HG02885 (cell line): ENCODE results near the gene JAML.

Experiments used
- ATAC-seq: cut with Tn5 transposase; IDR thresholded peaks from one replicate; pipeline ENCODE4 v1.9.1; 2021; ENCODE audit warnings: mild to moderate bottlenecking; ENCODE audit not compliant: unreplicated experiment, poor library complexity

Gene JAML

DNA sequence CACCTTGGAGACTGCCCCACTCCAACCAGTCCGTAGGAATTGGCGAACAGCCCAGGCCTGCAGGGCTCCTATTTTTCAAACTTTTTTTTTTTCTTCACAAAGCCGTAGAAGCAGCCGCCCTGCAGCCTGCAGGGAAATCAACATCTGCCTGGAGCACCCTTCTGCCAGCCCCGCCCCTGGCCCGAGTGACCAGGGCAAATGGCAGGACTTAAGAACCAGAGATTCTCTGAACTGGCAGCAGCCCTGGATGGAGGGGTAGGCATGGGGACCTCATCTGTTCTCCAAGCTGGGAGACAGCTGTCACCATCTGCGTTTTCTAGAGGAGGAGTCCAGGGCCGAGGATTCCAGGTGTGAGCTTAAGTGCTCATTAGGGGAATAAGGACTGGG, 53.9 kb downstream of the JAML start:
- ATAC-seq, result no peak

DNA sequence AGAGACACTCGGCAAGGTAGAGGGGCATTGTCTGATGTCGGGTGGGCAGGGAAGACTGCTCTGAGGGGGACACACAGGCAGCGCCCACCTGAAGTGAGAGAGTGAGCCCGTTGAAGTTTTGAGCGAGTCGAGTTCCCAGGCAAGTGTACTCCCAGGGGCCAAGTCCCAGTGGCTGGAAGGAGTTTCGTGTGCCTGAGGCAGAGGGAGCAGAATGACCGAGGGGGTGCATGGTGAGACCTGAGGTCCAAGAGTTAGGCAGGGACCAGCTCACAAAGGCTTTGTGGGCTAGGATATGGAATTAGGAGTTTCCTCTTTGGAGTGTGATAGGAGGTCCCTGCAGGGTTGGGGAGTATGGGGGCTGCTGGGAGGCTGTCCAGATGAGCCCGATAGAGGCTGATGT, 54.6 kb downstream of the JAML start:
- no peak for ATAC-seq

DNA sequence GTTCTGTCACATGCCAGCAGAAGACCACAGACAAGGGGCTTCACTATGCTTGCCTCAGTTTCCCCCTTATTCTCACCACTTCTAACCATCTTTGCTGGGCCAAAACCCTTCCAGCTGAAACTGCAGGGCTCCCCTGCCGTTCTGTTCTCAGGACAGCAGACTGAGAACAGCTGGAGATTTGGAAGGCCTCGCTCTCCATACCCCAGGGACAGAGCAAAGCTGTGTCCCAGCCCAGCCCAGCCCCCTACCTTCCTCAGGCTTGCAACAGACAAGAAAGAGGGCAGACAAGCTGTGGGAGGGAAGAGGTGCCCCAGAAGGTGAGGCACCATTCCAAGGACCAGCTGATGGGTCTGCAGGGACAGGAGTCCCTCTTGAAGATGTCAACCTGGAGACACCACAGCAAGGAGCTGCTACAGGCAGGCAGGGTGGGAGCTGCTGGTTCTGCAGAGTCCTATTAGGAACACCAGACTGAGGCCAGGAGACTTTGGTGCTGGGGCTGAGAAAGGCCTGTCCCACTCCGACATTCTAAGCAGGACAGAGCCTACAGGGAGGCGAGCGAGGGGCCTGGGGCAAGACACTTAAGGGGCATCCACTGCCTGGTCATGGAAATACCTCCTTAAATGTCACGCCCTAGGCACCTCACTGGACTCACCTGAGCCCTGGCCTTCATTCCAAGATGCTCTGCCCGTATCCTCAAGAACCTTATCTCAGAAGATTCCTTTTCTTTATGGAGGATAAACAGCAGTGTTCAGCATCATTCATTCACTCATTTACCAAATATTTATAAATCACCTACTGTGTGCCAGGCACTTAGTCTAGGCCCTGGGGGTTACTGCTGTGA, 55.3 kb downstream of the JAML start:
- no peak for ATAC-seq

- no peak for ATAC-seq
Observed at GRCh38 chr11:118168751-118169150, 56.1 kb downstream of the JAML start.

GRCh38 chr11:118168316-118168715, 56.5 kb downstream of the JAML start:
- no peak for ATAC-seq

DNA sequence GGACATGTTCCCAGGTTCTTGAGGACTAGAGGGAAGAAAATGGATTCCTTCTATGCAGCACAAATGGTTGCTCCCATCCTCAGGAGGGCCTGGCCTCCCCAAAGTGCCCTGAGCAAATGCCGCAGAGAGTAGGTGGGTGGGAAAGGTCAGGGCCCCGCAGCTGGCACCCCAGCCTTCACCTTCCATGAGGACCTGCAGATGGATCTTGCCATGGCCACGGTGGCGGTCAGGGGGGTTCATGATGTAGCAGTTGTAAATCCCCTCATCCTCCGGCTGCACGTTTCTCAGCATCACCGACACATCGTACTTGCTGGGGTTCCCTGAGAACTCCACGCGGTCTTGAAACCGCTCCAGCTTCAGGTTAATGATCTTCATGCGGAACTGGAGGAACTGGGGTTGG, 56.9 kb downstream of the JAML start:
- no peak for ATAC-seq

GRCh38 chr11:118167253-118167652, 57.6 kb downstream of the JAML start:
- no peak for ATAC-seq

- ATAC-seq, result no peak
Observed at GRCh38 chr11:118166641-118167040, 58.2 kb downstream of the JAML start.

GRCh38 chr11:118164885-118165284, 59.9 kb downstream of the JAML start:
- ATAC-seq, result no peak

GRCh38 chr11:118163494-118163893, 61.3 kb downstream of the JAML start:
- ATAC-seq, result no peak

GRCh38 chr11:118162846-118163245, 62.0 kb downstream of the JAML start:
- ATAC-seq, result no peak

GRCh38 chr11:118161786-118162185, 63.0 kb downstream of the JAML start:
- ATAC-seq, result no peak

- ATAC-seq, result no peak
Observed at GRCh38 chr11:118157186-118157895, 67.5 kb downstream of the JAML start.

- no peak for ATAC-seq
Observed at GRCh38 chr11:118156531-118157185, 68.2 kb downstream of the JAML start.

DNA sequence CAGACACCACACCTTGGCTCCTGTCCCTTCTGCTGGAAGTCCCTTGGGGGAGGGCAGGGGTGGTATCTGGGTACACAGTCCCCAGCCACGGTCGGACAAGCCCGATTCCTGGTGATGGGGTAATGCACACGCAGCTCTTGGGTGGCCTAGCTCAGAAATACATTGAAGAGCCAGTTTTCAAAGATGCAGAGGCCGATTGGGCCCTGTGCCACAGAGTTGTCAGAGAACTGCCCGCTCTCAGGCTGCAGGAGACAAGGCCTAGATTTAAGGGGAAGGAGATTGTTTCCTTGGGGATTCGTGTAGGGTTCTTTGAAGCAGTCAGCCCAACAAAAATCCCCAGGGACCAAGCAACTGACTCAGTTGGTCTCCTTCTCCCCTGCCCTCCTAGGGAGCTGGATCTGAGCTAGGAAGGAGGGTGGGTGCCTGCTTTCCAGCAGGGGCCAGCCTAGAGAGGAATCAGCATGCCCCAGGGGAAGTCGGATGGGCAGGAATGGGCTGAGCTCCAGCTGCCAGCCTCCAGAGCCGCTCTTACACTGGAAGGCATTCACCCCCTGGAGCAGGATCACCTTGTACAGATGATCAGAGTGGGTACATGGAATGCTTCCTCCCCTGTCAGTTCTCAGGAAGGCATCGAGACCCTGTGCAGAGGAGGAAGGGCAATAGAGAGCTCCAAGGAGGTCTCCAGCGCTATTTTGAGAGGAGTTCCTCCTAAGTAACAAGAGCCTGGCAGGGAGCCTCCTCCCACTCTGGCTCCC, 68.9 kb downstream of the JAML start:
- no peak for ATAC-seq

GRCh38 chr11:118154641-118155040, 70.2 kb downstream of the JAML start:
- ATAC-seq, result no peak

DNA sequence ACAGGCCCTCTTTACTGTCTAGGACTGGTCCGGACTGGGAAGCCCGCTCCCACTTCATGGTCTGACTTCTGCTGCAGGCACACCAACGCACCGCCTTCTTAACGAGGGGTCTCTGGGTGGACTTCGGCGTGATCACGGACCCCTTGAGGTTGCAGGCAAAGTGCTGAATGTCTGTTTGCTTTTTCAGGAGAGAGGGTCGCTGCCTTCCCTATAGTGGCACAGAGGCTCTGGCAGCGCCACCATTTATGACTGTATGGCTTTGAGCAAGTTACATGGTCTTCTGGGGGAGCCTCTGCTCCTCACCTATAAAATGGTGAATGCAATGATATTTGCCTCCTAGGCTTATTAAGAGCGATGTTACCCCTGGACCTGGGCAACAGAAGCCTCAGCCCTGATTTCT, 70.8 kb downstream of the JAML start:
- ATAC-seq, result no peak

GRCh38 chr11:118153516-118153915, 71.3 kb downstream of the JAML start:
- no peak for ATAC-seq

DNA sequence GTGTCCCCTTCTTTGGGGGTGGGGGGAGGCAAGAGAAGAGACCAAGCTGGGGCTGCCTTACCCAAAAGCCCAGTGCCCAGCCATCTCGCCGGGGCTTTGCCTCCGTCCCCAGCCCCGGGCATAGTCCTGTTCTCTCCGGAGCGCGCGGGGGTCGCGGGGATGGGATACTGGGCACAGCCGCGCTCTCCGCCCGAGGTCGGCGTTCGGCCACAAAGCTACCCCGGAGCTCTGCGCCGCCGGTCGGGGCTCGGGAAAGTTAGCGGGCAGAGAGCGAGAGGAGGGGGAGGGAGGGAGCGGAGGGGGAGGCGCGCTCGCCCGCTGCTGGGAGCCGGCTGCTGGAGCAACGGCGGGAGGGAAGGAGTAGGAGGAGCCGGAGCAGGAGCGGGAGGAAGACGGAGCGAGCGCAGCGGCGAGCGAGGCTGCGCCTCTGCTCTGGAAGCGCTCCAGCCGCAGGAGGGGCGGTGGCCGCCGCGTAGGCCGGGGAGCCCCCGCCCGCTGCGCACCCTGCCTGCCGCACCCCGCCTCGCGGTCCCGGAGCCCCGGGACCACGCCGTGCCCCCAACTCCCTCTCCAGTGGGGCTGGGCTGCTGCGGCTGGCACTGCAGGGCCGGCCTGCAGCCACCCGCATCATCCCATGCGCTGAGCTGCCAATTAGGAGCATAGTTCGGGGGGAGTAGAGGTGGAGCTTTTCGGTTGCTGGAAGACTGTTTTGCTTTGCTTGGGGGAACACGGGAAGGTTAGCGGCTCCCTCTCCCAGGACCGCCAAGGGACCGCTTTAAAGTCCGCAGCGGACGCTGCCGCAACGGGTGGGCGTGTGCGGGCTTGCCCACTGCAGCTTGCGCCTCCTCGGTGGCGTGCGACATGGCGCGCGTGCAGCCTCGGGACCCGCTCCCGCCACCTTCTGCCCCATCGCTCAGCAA, 72.0 kb downstream of the JAML start, which contains the start of gene SCN4B:
Gene SCN4B (minus strand): TSS at position 272 of the 920 bp plus-strand sequence. CDS start 150 bp downstream, at position 122.
- ATAC-seq, result no peak
